HepG2 (cell line): ENCODE data around the gene SIN3A. TPM values are rescaled to one million over a fixed set of nuclear protein-coding genes. Genes with fewer than 3 reads are reported as not detected.

Source experiments
- CSRNP2 ChIP-seq: sonication (generic); formaldehyde crosslinking; conservative IDR thresholded peaks from 2 replicates; pipeline ENCODE4 v1.8.0; 2022; ENCODE audit warnings: low read depth, missing genetic modification reagents
- E2F5 ChIP-seq: sonication (generic); formaldehyde crosslinking; conservative IDR thresholded peaks from 2 replicates; pipeline ENCODE4 v1.4.0; 2020; ENCODE audit warnings: missing genetic modification reagents
- IRF2 ChIP-seq: IDR thresholded peaks from 2 replicates; pipeline ENCODE4 v1.6.1; 2018; ENCODE audit warnings: missing genetic modification reagents, missing compliant biosample characterization
- KDM5B ChIP-seq: sonication (generic); formaldehyde crosslinking; IDR thresholded peaks from 2 replicates; pipeline ENCODE4 v1.4.0; 2020; ENCODE audit warnings: missing genetic modification reagents, mild to moderate bottlenecking, borderline replicate concordance
- MIER2 ChIP-seq: IDR thresholded peaks from 2 replicates; pipeline ENCODE4 v1.6.1; 2016; ENCODE audit warnings: missing biosample characterization, missing genetic modification reagents
- MXD4 ChIP-seq: IDR thresholded peaks from 2 replicates; pipeline ENCODE4 v1.6.1; 2016; ENCODE audit warnings: mild to moderate bottlenecking, missing biosample characterization, missing genetic modification reagents
- SAP130 ChIP-seq: IDR thresholded peaks from 2 replicates; pipeline ENCODE4 v1.6.1; 2016; ENCODE audit warnings: low read depth
- SMC3 ChIP-seq: IDR thresholded peaks from 2 replicates; pipeline ENCODE4 v1.6.1; 2011; ENCODE audit warnings: low read length, improper control_type of control experiment
- TAF15 ChIP-seq: fragments of 200-400 bp; formaldehyde crosslinking; IDR thresholded peaks from one replicate; pipeline ENCODE4 v1.6.1; 2018; ENCODE audit warnings: mild to moderate bottlenecking, low read depth, low read length; ENCODE audit not compliant: poor library complexity, severe bottlenecking
- TEAD3 ChIP-seq: optimal IDR thresholded peaks from 2 replicates; pipeline ENCODE3; 2016; ENCODE audit warnings: borderline replicate concordance
- THYN1 ChIP-seq: sonication (generic); formaldehyde crosslinking; IDR thresholded peaks from 2 replicates; pipeline ENCODE4 v1.8.1; 2023; ENCODE audit warnings: low read depth, mild to moderate bottlenecking, moderate library complexity, missing genetic modification reagents, borderline replicate concordance
- USF2 ChIP-seq, 2 experiments: sonication (generic) in 1 of 2; formaldehyde crosslinking in 1 of 2; IDR thresholded peaks; 2 replicates each; pipeline versions ENCODE4 v1.5.1 to v1.6.1; 2011 to 2020; ENCODE audit warnings: borderline replicate concordance in 1 of 2, low read depth in 1 of 2, low read length in 1 of 2, mild to moderate bottlenecking in 1 of 2, missing genetic modification reagents in 1 of 2, moderate library complexity in 1 of 2
- WIZ ChIP-seq: sonication (generic); formaldehyde crosslinking; IDR thresholded peaks from 2 replicates; pipeline ENCODE4 v1.5.1; 2020; ENCODE audit warnings: mild to moderate bottlenecking, missing genetic modification reagents
- ZFP36 ChIP-seq: fragments of 150-350 bp; IDR thresholded peaks from 2 replicates; pipeline ENCODE4 v1.6.1; 2018; ENCODE audit warnings: borderline replicate concordance, low read length, low read depth; ENCODE audit not compliant: partially characterized antibody
- ZFY ChIP-seq: sonication (generic); formaldehyde crosslinking; IDR thresholded peaks from 2 replicates; pipeline ENCODE4 v1.4.0; 2020; ENCODE audit warnings: missing genetic modification reagents
- ZNF333 ChIP-seq: sonication (generic); formaldehyde crosslinking; IDR thresholded peaks from 2 replicates; pipeline ENCODE4 v1.4.0; 2020; ENCODE audit warnings: mild to moderate bottlenecking, missing genetic modification reagents, borderline replicate concordance
- ZNF567 ChIP-seq: sonication (generic); formaldehyde crosslinking; IDR thresholded peaks from 2 replicates; pipeline ENCODE4 v1.8.1; 2023; ENCODE audit warnings: mild to moderate bottlenecking, missing genetic modification reagents, borderline replicate concordance
- ZNF766 ChIP-seq: sonication (generic); formaldehyde crosslinking; IDR thresholded peaks from 2 replicates; pipeline ENCODE4 v1.5.0; 2020; ENCODE audit warnings: missing genetic modification reagents, borderline replicate concordance
- polyA plus RNA-seq, 8 experiments: library from polyadenylated mRNA; depleted of rRNA in 3 of 8; stranded (reverse) in 7 of 8; unstranded in 1 of 8; fragments of >200 nt; fragmentation: Illumina TruSeq in 4 of 8; extraction: Trizol in 4 of 8; gene quantifications; 2 replicates each; pipeline versions ENCODE4 v1.2.1 to v1.2.3, GENCODE V29; 2011 to 2016; ENCODE audit warnings: low read depth in 4 of 8, missing spikeins in 1 of 8, mixed read lengths in 1 of 8; ENCODE audit not compliant: insufficient read depth in 1 of 8
- total RNA-seq, 5 experiments: library from RNA; depleted of rRNA; stranded (reverse); fragments of >200 nt; fragmentation: Illumina TruSeq; extraction: Trizol; gene quantifications; 2 replicates each; pipeline ENCODE4 v1.2.3, GENCODE V29; 2016; ENCODE audit warnings: low read depth in 1 of 5
- TF ChIP-seq, protein P1 (sequence below): sonication (generic); formaldehyde crosslinking; IDR thresholded peaks from 2 replicates; pipeline ENCODE4 v1.8.1; 2023; ENCODE audit warnings: mild to moderate bottlenecking, missing genetic modification reagents, borderline replicate concordance
- TF ChIP-seq, protein P2 (sequence below): sonication (generic); formaldehyde crosslinking; IDR thresholded peaks from 2 replicates; pipeline ENCODE4 v1.4.0; 2020; ENCODE audit warnings: missing genetic modification reagents
- TF ChIP-seq, protein P3 (sequence below): sonication (generic); formaldehyde crosslinking; IDR thresholded peaks from 2 replicates; pipeline ENCODE4 v1.4.0; 2020; ENCODE audit warnings: missing genetic modification reagents, borderline replicate concordance

SIN3A gene
- total and polyA plus RNA-seq, 2 of the 13 experiments (the other 11 are each of a cell fraction or from before 2014, with no cell fraction given), result 16.1 to 28.1 TPM

DNA sequence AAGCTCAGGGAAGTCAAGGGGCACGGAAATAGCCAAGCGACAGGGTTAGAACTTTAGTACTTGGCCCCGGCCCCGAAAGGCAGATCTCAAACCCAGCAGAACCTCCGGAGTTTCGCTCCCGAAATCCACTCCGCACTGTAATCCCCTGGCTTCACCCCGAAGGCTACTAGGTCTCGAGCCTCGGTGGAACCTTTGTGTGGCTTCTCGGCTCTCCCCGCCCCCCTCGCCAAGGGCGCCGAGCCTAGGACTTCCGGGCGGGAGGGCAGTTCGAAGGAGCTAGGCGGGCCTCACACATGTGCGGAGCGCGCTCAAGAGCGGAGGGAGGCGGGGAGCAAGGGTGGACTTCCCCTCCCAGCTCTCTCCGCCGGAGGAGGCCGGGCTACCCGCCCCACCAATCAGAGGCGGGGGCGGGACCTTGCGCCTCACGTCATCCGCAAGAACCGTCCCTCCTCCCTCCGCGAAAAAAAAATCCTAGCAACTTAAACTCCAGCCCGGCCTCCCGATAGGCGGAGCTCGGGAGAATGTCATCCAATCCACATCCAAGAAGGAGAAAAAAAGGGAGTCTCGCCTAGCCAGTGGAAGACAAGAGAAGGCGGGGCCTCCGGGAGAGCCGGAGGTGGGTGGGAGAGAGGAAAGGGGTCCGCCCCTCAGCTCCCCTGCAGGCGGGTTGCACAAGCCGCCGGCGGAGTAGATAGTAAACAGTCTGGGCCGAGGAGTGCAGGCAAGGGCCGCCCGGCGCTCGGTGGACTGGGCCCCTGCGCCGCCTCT lies 2.4 kb upstream of the SIN3A start (continued):
- TF ChIP-seq TEAD3 (peak; percentile 41), ZNF567 (CRISPR knock-in tag) (no peak; the same call in 1 of the 2 replicates), ZNF333 (CRISPR knock-in tag) (no peak), SMC3 (no peak), WIZ (CRISPR knock-in tag) (no peak), THYN1 (no peak), IRF2 (CRISPR knock-in tag) (peak; percentile 76), SAP130 (CRISPR knock-in tag) (peak; percentile 98), MIER2 (CRISPR knock-in tag) (0 out of 2 replicates have a peak, but pooled peaks have one; percentile 55), ZFP36 (no peak), TAF15 (no peak), MXD4 (peak; percentile 89), E2F5 (peak; percentile 69; the same call in 1 of the 2 replicates), KDM5B (no peak; the same call in 1 of the 2 replicates), ZNF766 (CRISPR knock-in tag) (0 out of 2 replicates have a peak, but pooled peaks have one; percentile 56), ZFY (CRISPR knock-in tag) (peak; percentile 77), CSRNP2 (no peak), USF2 (IDR thresholded peaks at IDR 0.05; ENCODE audit: low read depth, low read length) (no peak), USF2 (CRISPR knock-in tag; IDR thresholded peaks at IDR 0.05; ENCODE audit: borderline replicate concordance) (no peak)
- TF ChIP-seq, protein P1, sequence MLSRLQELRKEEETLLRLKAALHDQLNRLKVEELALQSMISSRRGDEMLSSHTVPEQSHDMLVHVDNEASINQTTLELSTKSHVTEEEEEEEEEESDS (CRISPR knock-in tag), result peak; percentile 86; the same call in 1 of the 2 replicates
- TF ChIP-seq, protein P2, sequence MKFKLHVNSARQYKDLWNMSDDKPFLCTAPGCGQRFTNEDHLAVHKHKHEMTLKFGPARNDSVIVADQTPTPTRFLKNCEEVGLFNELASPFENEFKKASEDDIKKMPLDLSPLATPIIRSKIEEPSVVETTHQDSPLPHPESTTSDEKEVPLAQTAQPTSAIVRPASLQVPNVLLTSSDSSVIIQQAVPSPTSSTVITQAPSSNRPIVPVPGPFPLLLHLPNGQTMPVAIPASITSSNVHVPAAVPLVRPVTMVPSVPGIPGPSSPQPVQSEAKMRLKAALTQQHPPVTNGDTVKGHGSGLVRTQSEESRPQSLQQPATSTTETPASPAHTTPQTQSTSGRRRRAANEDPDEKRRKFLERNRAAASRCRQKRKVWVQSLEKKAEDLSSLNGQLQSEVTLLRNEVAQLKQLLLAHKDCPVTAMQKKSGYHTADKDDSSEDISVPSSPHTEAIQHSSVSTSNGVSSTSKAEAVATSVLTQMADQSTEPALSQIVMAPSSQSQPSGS (CRISPR knock-in tag), result no peak; the same call in 1 of the 2 replicates
- TF ChIP-seq, protein P3, sequence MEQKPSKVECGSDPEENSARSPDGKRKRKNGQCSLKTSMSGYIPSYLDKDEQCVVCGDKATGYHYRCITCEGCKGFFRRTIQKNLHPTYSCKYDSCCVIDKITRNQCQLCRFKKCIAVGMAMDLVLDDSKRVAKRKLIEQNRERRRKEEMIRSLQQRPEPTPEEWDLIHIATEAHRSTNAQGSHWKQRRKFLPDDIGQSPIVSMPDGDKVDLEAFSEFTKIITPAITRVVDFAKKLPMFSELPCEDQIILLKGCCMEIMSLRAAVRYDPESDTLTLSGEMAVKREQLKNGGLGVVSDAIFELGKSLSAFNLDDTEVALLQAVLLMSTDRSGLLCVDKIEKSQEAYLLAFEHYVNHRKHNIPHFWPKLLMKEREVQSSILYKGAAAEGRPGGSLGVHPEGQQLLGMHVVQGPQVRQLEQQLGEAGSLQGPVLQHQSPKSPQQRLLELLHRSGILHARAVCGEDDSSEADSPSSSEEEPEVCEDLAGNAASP, result peak; percentile 17; the same call in 1 of the 2 replicates
